HCT116 (cell line): ENCODE data around the gene DEFB114. TPM values are rescaled to one million over a fixed set of nuclear protein-coding genes. Genes with fewer than 3 reads are reported as not detected.

Experiments
- ATAC-seq: fragments of 200-7000 bp; cut with Tn5 transposase; 2 replicates; pipeline ENCODE4 v1.9.1; 2020; ENCODE audit warnings: mild to moderate bottlenecking, moderate library complexity
- BruUV-seq: library from RNA; stranded (reverse); fragments of 400-500 nt; replicated peaks from 2 replicates; lab custom pipeline; 2021; lab: Mats Ljungman, UMichigan
- CTCF ChIA-PET: fragments of 300-600 bp; sonication (Branson Sonifier 250); formaldehyde crosslinking; loops from one replicate; lab custom pipeline; 2021; ENCODE audit warnings: antibody characterized with exemption; lab: Charles Lee
- POLR2A ChIA-PET: fragments of 300-600, 350-600 bp; sonication (Branson Sonifier 250); formaldehyde crosslinking; loops from one replicate; lab custom pipeline; 2021; ENCODE audit warnings: antibody characterized with exemption; lab: Charles Lee
- RAD21 ChIA-PET, 2 experiments: fragments of 300-600 bp; sonication (Branson Sonifier 250); formaldehyde crosslinking; loops; one replicate each; lab custom pipeline; 2023; ENCODE audit warnings: low total read pairs in 2 of 2; ENCODE audit not compliant: uncharacterized antibody in 2 of 2, unreplicated experiment in 2 of 2, low non-redundant PET in 1 of 2; lab: Charles Lee
- DNase-seq: peaks from one replicate; pipeline ENCODE4 v3.0.0-alpha.2; 2010; ENCODE audit warnings: low read depth, low spot score
- H2AFZ ChIP-seq: fragments of 200-600 bp; shearing (Covaris generic), sonication (generic); 2 replicates; pipeline ENCODE4 v1.6.1; 2017; ENCODE audit warnings: low read depth, mixed run types, mixed read lengths, antibody characterized with exemption, low read length; ENCODE audit not compliant: poor library complexity, severe bottlenecking
- H3K27ac ChIP-seq: 2 replicates; pipeline ENCODE4 v1.5.1; 2012; ENCODE audit warnings: low read depth, low read length
- H3K27me3 ChIP-seq: fragments of 200-600 bp; sonication (generic); 2 replicates; pipeline ENCODE4 v1.6.1; 2016; ENCODE audit warnings: mixed run types, low read length, mixed read lengths; ENCODE audit not compliant: insufficient read depth
- H3K36me3 ChIP-seq, 2 experiments: fragments of 200-500 bp in 1 of 2; fragments of 200-600 bp in 1 of 2; sonication (Bioruptor generic) in 1 of 2; sonication (generic) in 1 of 2; 2 replicates each; pipeline versions ENCODE4 v1.5.1 to v1.6.1; 2014 to 2016; ENCODE audit warnings: low read length in 2 of 2, inconsistent platforms in 1 of 2, mixed read lengths in 1 of 2, mixed run types in 1 of 2; ENCODE audit not compliant: insufficient read depth in 2 of 2, control insufficient read depth in 1 of 2
- H3K4me1 ChIP-seq, 2 experiments: fragments of 200-600 bp in 1 of 2; sonication (generic) in 1 of 2; 2 replicates each; pipeline versions ENCODE4 v1.5.1 to v1.6.1; 2012 to 2017; ENCODE audit warnings: low read length in 2 of 2, inconsistent platforms in 1 of 2, mild to moderate bottlenecking in 1 of 2, mixed read lengths in 1 of 2, mixed run types in 1 of 2, moderate library complexity in 1 of 2; ENCODE audit not compliant: insufficient read depth in 2 of 2, control insufficient read depth in 1 of 2
- H3K4me2 ChIP-seq: fragments of 200-600 bp; sonication (generic); 2 replicates; pipeline ENCODE4 v1.6.1; 2017; ENCODE audit warnings: mixed run types, low read length, mixed read lengths
- H3K4me3 ChIP-seq, 2 experiments: fragments of 200-600 bp in 1 of 2; sonication (generic) in 1 of 2; replicated peaks in 1 of 2; 2 replicates each; pipeline ENCODE4 v1.5.1; 2011 to 2016; ENCODE audit warnings: low read length in 2 of 2, control low read depth in 1 of 2, low read depth in 1 of 2, mild to moderate bottlenecking in 1 of 2, mixed read lengths in 1 of 2, mixed run types in 1 of 2
- H3K79me2 ChIP-seq: fragments of 200-600 bp; sonication (generic); 2 replicates; pipeline ENCODE4 v1.6.1; 2017; ENCODE audit warnings: mild to moderate bottlenecking, mixed run types, low read length, moderate library complexity, mixed read lengths; ENCODE audit not compliant: insufficient read depth
- H3K9ac ChIP-seq: fragments of 200-600 bp; sonication (generic); 2 replicates; pipeline ENCODE4 v1.6.1; 2016; ENCODE audit warnings: low read length, mixed read lengths
- H3K9me2 ChIP-seq: fragments of 200-600 bp; sonication (generic), shearing (Covaris generic); 2 replicates; pipeline ENCODE4 v1.6.1; 2017; ENCODE audit warnings: mixed run types, mild to moderate bottlenecking, moderate library complexity; ENCODE audit not compliant: insufficient read depth
- H3K9me3 ChIP-seq, 2 experiments: fragments of 200-500 bp in 1 of 2; fragments of 200-600 bp in 1 of 2; sonication (Bioruptor generic) in 1 of 2; sonication (generic) in 1 of 2; 2 replicates each; pipeline ENCODE4 v1.6.1; 2014 to 2017; ENCODE audit warnings: low read length in 2 of 2, mixed read lengths in 2 of 2, inconsistent platforms in 1 of 2, low read depth in 1 of 2, mild to moderate bottlenecking in 1 of 2, mixed run types in 1 of 2, moderate library complexity in 1 of 2; ENCODE audit not compliant: control insufficient read depth in 1 of 2, insufficient read depth in 1 of 2
- H4K20me1 ChIP-seq: fragments of 200-600 bp; sonication (generic), shearing (Covaris generic); 2 replicates; pipeline ENCODE4 v1.6.1; 2017; ENCODE audit warnings: mixed run types, mild to moderate bottlenecking, moderate library complexity; ENCODE audit not compliant: insufficient read depth
- CBX3 ChIP-seq: IDR thresholded peaks from 2 replicates; pipeline ENCODE4 v1.6.1; 2012; ENCODE audit warnings: low read depth
- CEBPB ChIP-seq: IDR thresholded peaks from 2 replicates; pipeline ENCODE4 v1.6.1; 2012; ENCODE audit warnings: low read depth
- CTCF ChIP-seq, 3 experiments: fragments of 200-600 bp in 1 of 3; sonication (generic) in 1 of 3; IDR thresholded peaks in 2 of 3; conservative IDR thresholded peaks in 1 of 3; 2 replicates each; pipeline ENCODE4 v1.5.1; 2012 to 2017; ENCODE audit warnings: low read depth in 2 of 3, low read length in 2 of 3, antibody characterized with exemption in 1 of 3, borderline replicate concordance in 1 of 3, control low read depth in 1 of 3, mild to moderate bottlenecking in 1 of 3, mixed read lengths in 1 of 3, mixed run types in 1 of 3, moderate library complexity in 1 of 3; ENCODE audit not compliant: insufficient read depth in 1 of 3
- EGR1 ChIP-seq: IDR thresholded peaks from 2 replicates; pipeline ENCODE4 v1.6.1; 2012; ENCODE audit warnings: low read depth
- ELF1 ChIP-seq: IDR thresholded peaks from 2 replicates; pipeline ENCODE4 v1.6.1; 2012; ENCODE audit warnings: low read depth, borderline replicate concordance
- EZH2 ChIP-seq: fragments of 200-600 bp; sonication (generic); IDR thresholded peaks from 2 replicates; pipeline ENCODE4 v1.6.1; 2017; ENCODE audit warnings: antibody characterized with exemption, mixed run types
- EZH2phosphoT487 ChIP-seq: fragments of 200-600 bp; IDR thresholded peaks from 2 replicates; pipeline ENCODE4 v1.6.1; 2018; ENCODE audit warnings: antibody characterized with exemption, borderline replicate concordance
- FOSL1 ChIP-seq: IDR thresholded peaks from 2 replicates; pipeline ENCODE4 v1.6.1; 2012; ENCODE audit warnings: low read depth
- JUND ChIP-seq: IDR thresholded peaks from 2 replicates; pipeline ENCODE4 v1.6.1; 2012
- POLR2A ChIP-seq: IDR thresholded peaks from 2 replicates; pipeline ENCODE4 v1.7.0; 2011; ENCODE audit warnings: borderline replicate concordance; ENCODE audit not compliant: insufficient read depth, insufficient read length; ENCODE audit errors: extremely low read depth
- POLR2AphosphoS5 ChIP-seq: IDR thresholded peaks from 2 replicates; pipeline ENCODE4 v1.6.1; 2011; ENCODE audit warnings: mild to moderate bottlenecking, low read depth, low read length, moderate library complexity
- SP1 ChIP-seq: IDR thresholded peaks from 2 replicates; pipeline ENCODE4 v1.6.1; 2012; ENCODE audit warnings: low read depth
- SRF ChIP-seq: IDR thresholded peaks from 2 replicates; pipeline ENCODE4 v1.6.1; 2012; ENCODE audit warnings: low read depth
- YY1 ChIP-seq: IDR thresholded peaks from 2 replicates; pipeline ENCODE4 v1.6.1; 2011; ENCODE audit warnings: low read length, low read depth, moderate library complexity, mild to moderate bottlenecking; ENCODE audit not compliant: insufficient replicate concordance; ENCODE audit errors: extremely low read depth
- ZBTB33 ChIP-seq: IDR thresholded peaks from 2 replicates; pipeline ENCODE4 v1.6.1; 2011; ENCODE audit warnings: mild to moderate bottlenecking, low read length, moderate library complexity; ENCODE audit not compliant: insufficient replicate concordance; ENCODE audit errors: extremely low read depth
- ZFX ChIP-seq: fragments of 450-650 bp; IDR thresholded peaks from 2 replicates; pipeline ENCODE4 v1.6.1; 2017
- ZNF274 ChIP-seq: fragments of 200-500 bp; sonication (Bioruptor generic); IDR thresholded peaks from 2 replicates; pipeline ENCODE4 v1.6.1; 2014; ENCODE audit warnings: mild to moderate bottlenecking, low read depth, low read length, inconsistent platforms
- intact Hi-C: fragments of 100-400 bp; cut with micrococcal nuclease; formaldehyde crosslinking; loops from 2 replicates; pipeline ENCODE4 v1.10.0; 2022
- total RNA-seq: library from RNA; stranded (reverse); gene quantifications from one replicate; pipeline ENCODE4 v1.2.1, GENCODE V29; 2021; ENCODE audit not compliant: unreplicated experiment
- TF ChIP-seq, protein P1 (sequence below): IDR thresholded peaks from 2 replicates; pipeline ENCODE4 v1.6.1; 2012
- TF ChIP-seq, protein P2 (sequence below): IDR thresholded peaks from 2 replicates; pipeline ENCODE4 v1.6.1; 2012

DEFB114 gene
- total RNA-seq, 1 experiment from 2014 or later, result not detected

- RAD21 ChIA-PET, result no interaction called here
- intact Hi-C loops, result no loop called here
- H3K27me3 ChIP-seq, result 0 out of 2 replicates have a peak, but pooled peaks cover 9% of the 10 kb centered on the region
Measured at GRCh38 chr6:49982046-49982445, 18.1 kb upstream of the DEFB114 start.

More at GRCh38 chr6:49982046-49982445, 18.1 kb upstream of the DEFB114 start:
- ChIA-PET POLR2A (no interaction called here), CTCF (no interaction called here)
- no peak for DNase-seq
- Histone ChIP-seq H3K4me3 (no peak overlapping the region), H3K9me2 (no peaks in the 10 kb centered on the region), H3K79me2 (no peaks in the 10 kb centered on the region), H3K9ac (no peak overlapping the region), H3K9me3 (no peaks in the 10 kb centered on the region), H3K36me3 (no peaks in the 10 kb centered on the region), H3K4me2 (no peak overlapping the region), H3K27ac (no peak overlapping the region), H2AFZ (no peak overlapping the region), H4K20me1 (no peaks in the 10 kb centered on the region), H3K4me1 (no peaks in the 10 kb centered on the region)
- no TSS peak for BruUV-seq
- TF ChIP-seq CBX3, result no peak
- TF ChIP-seq SRF, result no peak
- TF ChIP-seq EGR1, result no peak
- TF ChIP-seq YY1, result no peak
- no peak for TF ChIP-seq ZBTB33
- TF ChIP-seq EZH2, result no peak
- TF ChIP-seq SP1, result no peak
- TF ChIP-seq CEBPB, result no peak
- TF ChIP-seq ZFX, result no peak
- no peak for TF ChIP-seq ELF1
- TF ChIP-seq POLR2A, result no peak
- TF ChIP-seq EZH2phosphoT487, result no peak
- no peak for TF ChIP-seq ZNF274
- TF ChIP-seq JUND, result no peak
- no peak for TF ChIP-seq CTCF (IDR thresholded peaks at IDR 0.05 in 2 of 3, conservative IDR thresholded peaks at IDR 0.05 in 1 of 3; ENCODE audit: borderline replicate concordance in 1 of 3, insufficient read depth in 1 of 3, low read depth in 2 of 3, low read length in 2 of 3)
- TF ChIP-seq, protein P1, sequence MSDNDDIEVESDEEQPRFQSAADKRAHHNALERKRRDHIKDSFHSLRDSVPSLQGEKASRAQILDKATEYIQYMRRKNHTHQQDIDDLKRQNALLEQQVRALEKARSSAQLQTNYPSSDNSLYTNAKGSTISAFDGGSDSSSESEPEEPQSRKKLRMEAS, result no peak
- no peak for TF ChIP-seq POLR2AphosphoS5
- TF ChIP-seq, protein P2, sequence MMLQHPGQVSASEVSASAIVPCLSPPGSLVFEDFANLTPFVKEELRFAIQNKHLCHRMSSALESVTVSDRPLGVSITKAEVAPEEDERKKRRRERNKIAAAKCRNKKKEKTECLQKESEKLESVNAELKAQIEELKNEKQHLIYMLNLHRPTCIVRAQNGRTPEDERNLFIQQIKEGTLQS, result no peak
- no peak for TF ChIP-seq FOSL1
- ATAC-seq, result no peak
